Esophagus muscularis mucosa (tissue), 4 donors: ENCODE results near the gene AKR1C1. TPM values are rescaled to one million over a fixed set of nuclear protein-coding genes. Genes with fewer than 3 reads are reported as not detected.
A peak's percentile ranks its signal among the peaks of the same experiment; 100 is the strongest.
"Not testable (repeated sequence)": the region's sequence is repeated elsewhere in the genome, so short reads cannot be mapped to it uniquely, and the experiment has no call there.

Experiments used
- DNase-seq: peaks from one replicate; pipeline ENCODE4 v3.0.0-alpha.2; 2017; ENCODE audit errors: extremely low spot score
- H3K27ac ChIP-seq, 4 donors: fragments of 200-600 bp; sonication (generic); replicated peaks in 1 of 4; 1 replicate in 3 of 4; 2 replicates in 1 of 4; pipeline ENCODE4 v1.5.1; 2016 to 2019; ENCODE audit warnings: mild to moderate bottlenecking in 1 of 4
- H3K27me3 ChIP-seq, 4 donors: fragments of 200-600 bp; sonication (generic); one replicate each; pipeline versions ENCODE4 v1.5.1 to v1.6.0; 2016 to 2019
- H3K36me3 ChIP-seq, 4 donors: fragments of 200-600 bp; sonication (generic); one replicate each; pipeline ENCODE4 v1.5.1; 2016 to 2019
- H3K4me1 ChIP-seq, 4 donors: fragments of 200-600 bp; sonication (generic); one replicate each; pipeline ENCODE4 v1.5.1; 2016 to 2019
- H3K4me3 ChIP-seq, 4 donors: fragments of 200-600 bp; sonication (generic); 1 replicate in 2 of 4; 2 replicates in 2 of 4; pipeline ENCODE4 v1.5.1; 2016 to 2019; ENCODE audit warnings: mild to moderate bottlenecking in 4 of 4, moderate library complexity in 1 of 4
- H3K9me3 ChIP-seq, 4 donors: fragments of 200-600 bp; sonication (generic); 1 replicate in 3 of 4; 2 replicates in 1 of 4; pipeline ENCODE4 v1.5.1; 2016 to 2019
- EP300 ChIP-seq: sonication (generic); formaldehyde crosslinking; IDR thresholded peaks from one replicate; pipeline ENCODE4 v1.6.1; 2017; ENCODE audit warnings: antibody characterized with exemption
- POLR2A ChIP-seq: fragments of 450-650 bp; IDR thresholded peaks from one replicate; pipeline ENCODE4 v1.6.1; 2017; ENCODE audit warnings: antibody characterized with exemption, moderate library complexity, mild to moderate bottlenecking, low read depth
- POLR2AphosphoS5 ChIP-seq, 2 donors: sonication (generic); formaldehyde crosslinking; IDR thresholded peaks; one replicate each; pipeline ENCODE4 v1.6.1; 2017; ENCODE audit warnings: antibody characterized with exemption in 2 of 2
- WGBS: methylation state at CpG from one replicate; pipeline ENCODE4 v1.1.5; 2018; 5-methylcytosine and 5-hydroxymethylcytosine counted together
- intact Hi-C: fragments of 100-400 bp; cut with DNase I; formaldehyde crosslinking; loops from one replicate; pipeline ENCODE4 v1.15.1; 2023
- total RNA-seq, 4 donors: library from RNA; depleted of rRNA; stranded (reverse); fragments of >200 nt; gene quantifications; one replicate each; pipeline versions ENCODE4 v1.1.0 to v1.2.1, GENCODE V29; 2016
- TF ChIP-seq, protein P1 (sequence below), 3 experiments: fragments of 200-600 bp in 2 of 3; fragments of 450-650 bp in 1 of 3; sonication (generic) in 2 of 3; IDR thresholded peaks; one replicate each; pipeline ENCODE4 v1.5.1; 2017 to 2019; ENCODE audit warnings: antibody characterized with exemption in 3 of 3, mild to moderate bottlenecking in 2 of 3, moderate library complexity in 1 of 3

The AKR1C1 gene
- total RNA-seq, 4 donors from 2014 or later: 88.6 to 172 (median 141) TPM

- Histone ChIP-seq H3K36me3 (no peaks in the 10 kb centered on the region), H3K4me1 (peaks cover 13 to 81% (median 71%) of the 10 kb centered on the region in 4 donors), H3K4me3 (no peak overlapping the region), H3K27me3 (no peaks in the 10 kb centered on the region), H3K27ac (peak overlapping the region; percentile 67 to 79 (median 76)), H3K9me3 (no peaks in the 10 kb centered on the region)
- WGBS: 96% methylated on average over 2 of the region's 2 CpGs
- TF ChIP-seq POLR2AphosphoS5 (IDR thresholded peaks at IDR 0.05) (no peak), EP300 (no peak), POLR2A (no peak)
- TF ChIP-seq, protein P1, sequence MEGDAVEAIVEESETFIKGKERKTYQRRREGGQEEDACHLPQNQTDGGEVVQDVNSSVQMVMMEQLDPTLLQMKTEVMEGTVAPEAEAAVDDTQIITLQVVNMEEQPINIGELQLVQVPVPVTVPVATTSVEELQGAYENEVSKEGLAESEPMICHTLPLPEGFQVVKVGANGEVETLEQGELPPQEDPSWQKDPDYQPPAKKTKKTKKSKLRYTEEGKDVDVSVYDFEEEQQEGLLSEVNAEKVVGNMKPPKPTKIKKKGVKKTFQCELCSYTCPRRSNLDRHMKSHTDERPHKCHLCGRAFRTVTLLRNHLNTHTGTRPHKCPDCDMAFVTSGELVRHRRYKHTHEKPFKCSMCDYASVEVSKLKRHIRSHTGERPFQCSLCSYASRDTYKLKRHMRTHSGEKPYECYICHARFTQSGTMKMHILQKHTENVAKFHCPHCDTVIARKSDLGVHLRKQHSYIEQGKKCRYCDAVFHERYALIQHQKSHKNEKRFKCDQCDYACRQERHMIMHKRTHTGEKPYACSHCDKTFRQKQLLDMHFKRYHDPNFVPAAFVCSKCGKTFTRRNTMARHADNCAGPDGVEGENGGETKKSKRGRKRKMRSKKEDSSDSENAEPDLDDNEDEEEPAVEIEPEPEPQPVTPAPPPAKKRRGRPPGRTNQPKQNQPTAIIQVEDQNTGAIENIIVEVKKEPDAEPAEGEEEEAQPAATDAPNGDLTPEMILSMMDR (IDR thresholded peaks at IDR 0.05): no peak
- intact Hi-C loops: no loop called here
- no peak for DNase-seq
Measured at GRCh38 chr10:4945766-4946717, 17.2 kb upstream of the AKR1C1 start.

- no peak for DNase-seq
- Histone ChIP-seq H3K27me3 (no peaks in the 10 kb centered on the region), H3K4me3 (no peak overlapping the region), H3K4me1 (peaks cover 13 to 70% (median 62%) of the 10 kb centered on the region in 4 donors), H3K9me3 (no peaks in the 10 kb centered on the region), H3K36me3 (no peaks in the 10 kb centered on the region), H3K27ac (peak overlapping the region; percentile 67 to 79 (median 76))
- intact Hi-C loops: no loop called here
- TF ChIP-seq, protein P1 (IDR thresholded peaks at IDR 0.05): no peak
- TF ChIP-seq POLR2A (no peak), EP300 (no peak), POLR2AphosphoS5 (IDR thresholded peaks at IDR 0.05) (no peak)
Measured at GRCh38 chr10:4947039-4947634, 16.1 kb upstream of the AKR1C1 start.

- Histone ChIP-seq H3K4me1 (peaks cover 9 to 62% (median 55%) of the 10 kb centered on the region in 4 donors), H3K27me3 (no peaks in the 10 kb centered on the region), H3K4me3 (no peak overlapping the region), H3K9me3 (no peaks in the 10 kb centered on the region), H3K36me3 (no peaks in the 10 kb centered on the region), H3K27ac (peak overlapping the region; percentile 67 to 79 (median 76))
- TF ChIP-seq POLR2AphosphoS5 (IDR thresholded peaks at IDR 0.05) (peak; percentile 38 to 76), EP300 (no peak), POLR2A (no peak)
- 19% methylated on average over 5 of the region's 5 CpGs for WGBS
- no peak for DNase-seq
- intact Hi-C loops: no loop called here
Measured at GRCh38 chr10:4947635-4948596, 15.3 kb upstream of the AKR1C1 start.

DNA sequence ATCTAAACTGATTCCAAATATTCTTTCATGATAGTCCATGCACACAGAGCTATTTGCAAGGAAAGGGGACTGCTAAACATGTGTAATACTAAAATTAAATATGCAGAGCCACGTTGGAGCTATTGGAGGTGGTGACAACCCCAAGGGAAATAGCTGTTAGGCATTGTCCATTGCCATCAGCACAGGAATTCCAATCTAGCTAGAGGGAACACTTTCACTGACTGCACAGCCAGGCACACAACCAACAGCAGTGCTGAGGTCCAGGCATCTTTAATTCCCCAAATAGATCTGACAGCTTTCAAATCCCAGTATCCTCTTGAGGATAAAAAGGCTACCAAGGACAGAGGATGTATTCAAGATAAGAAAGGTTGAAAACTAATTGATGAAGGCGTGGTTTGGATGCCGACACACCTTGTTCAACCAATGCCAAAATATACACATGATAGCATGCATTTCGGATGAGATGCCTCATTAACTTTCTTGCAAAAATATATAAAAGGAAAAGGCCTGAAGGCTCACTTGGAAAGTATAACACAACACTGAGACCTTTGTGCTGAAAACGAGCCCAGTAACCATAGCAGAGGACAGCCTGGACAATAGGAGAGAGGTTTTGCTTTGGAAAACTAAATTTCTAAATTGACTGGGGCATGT, 11.6 kb upstream of the AKR1C1 start:
- intact Hi-C loops, H3K27ac ChIP-seq, H3K27me3 ChIP-seq, H3K4me3 ChIP-seq, H3K36me3 ChIP-seq, H3K9me3 ChIP-seq, DNase-seq: not testable (repeated sequence)
- H3K4me1 ChIP-seq: peaks cover 9 to 28% (median 26%) of the 10 kb centered on the region in 4 donors
- 64% methylated on average over 5 of the region's 5 CpGs for WGBS

DNA sequence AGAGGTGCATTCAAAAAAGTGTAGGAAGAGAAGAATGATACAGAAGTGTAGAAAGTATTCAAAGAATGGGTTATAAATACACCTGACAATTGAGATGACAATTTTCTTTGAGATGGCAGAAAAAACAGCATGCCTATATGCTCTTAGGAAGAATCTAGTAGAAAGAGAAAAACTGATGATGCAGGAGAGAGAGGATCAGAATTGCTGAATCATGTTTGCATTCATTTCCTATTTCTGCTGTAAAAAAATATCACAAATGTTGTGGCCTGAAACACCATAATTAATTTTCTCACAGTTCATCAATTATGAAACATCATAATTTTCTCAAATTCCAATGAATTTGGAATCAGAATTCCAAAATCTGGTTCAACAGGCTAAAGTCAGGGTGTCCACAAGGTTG, 9.8 kb upstream of the AKR1C1 start:
- H3K36me3 ChIP-seq: no peaks in the 10 kb centered on the region
- H3K4me1 ChIP-seq: peaks cover 4 to 10% (median 8%) of the 10 kb centered on the region in 4 donors
- no peak for TF ChIP-seq POLR2A
- H3K27me3 ChIP-seq: no peaks in the 10 kb centered on the region
- H3K9me3 ChIP-seq: no peaks in the 10 kb centered on the region
- intact Hi-C loops: no loop called here
- no peak overlapping the region for H3K27ac ChIP-seq
- H3K4me3 ChIP-seq: no peak overlapping the region
- no peak for DNase-seq

- H3K9me3 ChIP-seq, intact Hi-C loops, H3K36me3 ChIP-seq, H3K4me1 ChIP-seq, H3K27me3 ChIP-seq, DNase-seq, H3K27ac ChIP-seq, H3K4me3 ChIP-seq: not testable (repeated sequence)
- WGBS: 59% methylated on average over 4 of the region's 7 CpGs
Measured at GRCh38 chr10:4956088-4956487, 7.1 kb upstream of the AKR1C1 start.

- H3K36me3 ChIP-seq, H3K4me1 ChIP-seq, intact Hi-C loops, H3K4me3 ChIP-seq, DNase-seq, H3K9me3 ChIP-seq, H3K27ac ChIP-seq, H3K27me3 ChIP-seq: not testable (repeated sequence)
- WGBS: 85% methylated on average over 5 of the region's 5 CpGs
Measured at GRCh38 chr10:4956955-4957645, 6.1 kb upstream of the AKR1C1 start.

DNA sequence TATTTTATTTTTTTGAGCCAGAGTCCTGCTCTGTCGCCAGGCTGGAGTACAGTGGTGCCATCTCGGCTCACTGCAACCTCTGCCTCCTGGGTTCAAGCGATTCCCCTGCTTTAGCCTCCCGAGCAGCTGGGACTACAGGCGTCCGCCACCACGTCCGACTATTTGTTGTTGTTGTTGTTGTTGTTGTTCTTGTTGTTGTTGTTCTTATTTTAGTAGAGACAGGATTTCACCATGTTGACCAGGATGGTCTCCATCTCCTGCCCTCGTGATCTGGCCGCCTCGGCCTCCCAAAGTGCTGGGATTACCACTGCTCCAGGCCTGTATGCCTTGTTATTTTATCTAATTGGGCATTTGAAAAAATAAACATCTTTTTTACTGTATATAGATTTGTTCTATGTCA, 1.7 kb upstream of the AKR1C1 start:
- WGBS: 93% methylated on average over 11 of the region's 11 CpGs

More for the DNA sequence above, 1.7 kb upstream of the AKR1C1 start:
- H3K27ac ChIP-seq, H3K9me3 ChIP-seq, intact Hi-C loops, H3K36me3 ChIP-seq, H3K4me3 ChIP-seq, DNase-seq, H3K27me3 ChIP-seq: not testable (repeated sequence)
- H3K4me1 ChIP-seq: peaks cover 0 to 26% (median 8%) of the 10 kb centered on the region in 4 donors
